Immature natural killer cell (primary cell): ENCODE results near the gene FAM13A. TPM values are rescaled to one million over a fixed set of nuclear protein-coding genes. Genes with fewer than 3 reads are reported as not detected.
A peak's percentile ranks its signal among the peaks of the same experiment; 100 is the strongest.
"Not testable (repeated sequence)": the region's sequence is repeated elsewhere in the genome, so short reads cannot be mapped to it uniquely, and the experiment has no call there.

Source experiments
- DNase-seq, 3 donors: peaks; one replicate each; pipeline ENCODE4 v3.0.0; 2022; ENCODE audit warnings: mixed read lengths in 1 of 3
- H3K27ac Mint-ChIP-seq, 6 donors: one replicate each; pipeline ENCODE4 v1.8.0; 2020; ENCODE audit warnings: mixed read lengths in 6 of 6, mild to moderate bottlenecking in 5 of 6, inconsistent platforms in 4 of 6, moderate library complexity in 3 of 6
- H3K27me3 Mint-ChIP-seq, 3 donors: one replicate each; pipeline ENCODE4 v1.8.0; 2020 to 2021; ENCODE audit warnings: low read depth in 3 of 3, mild to moderate bottlenecking in 3 of 3, mixed read lengths in 3 of 3, moderate library complexity in 3 of 3, inconsistent platforms in 1 of 3
- H3K36me3 Mint-ChIP-seq, 3 donors: one replicate each; pipeline ENCODE4 v1.8.0; 2020; ENCODE audit warnings: mixed read lengths in 3 of 3, inconsistent platforms in 2 of 3, mild to moderate bottlenecking in 2 of 3
- H3K4me1 Mint-ChIP-seq, 2 donors: one replicate each; pipeline ENCODE4 v1.8.0; 2020; ENCODE audit warnings: inconsistent platforms in 2 of 2, mild to moderate bottlenecking in 2 of 2, mixed read lengths in 2 of 2, moderate library complexity in 1 of 2
- H3K4me3 Mint-ChIP-seq, 5 donors: one replicate each; pipeline ENCODE4 v1.8.0; 2020; ENCODE audit warnings: mild to moderate bottlenecking in 5 of 5, mixed read lengths in 5 of 5, inconsistent platforms in 3 of 5, moderate library complexity in 3 of 5
- H3K9me3 Mint-ChIP-seq, 6 donors: one replicate each; pipeline ENCODE4 v1.8.0; 2020; ENCODE audit warnings: mild to moderate bottlenecking in 6 of 6, mixed read lengths in 6 of 6, inconsistent platforms in 4 of 6, moderate library complexity in 3 of 6
- polyA plus RNA-seq, 3 donors: library from polyadenylated mRNA; unstranded; fragments of 300-500 nt; fragmentation: Illumina TruSeq; gene quantifications; one replicate each; pipeline ENCODE4 v1.2.3, GENCODE V29; 2021

Gene FAM13A
- polyA plus RNA-seq, 3 donors from 2014 or later, result 1.5 to 3.4 (median 1.7) TPM

GRCh38 chr4:89026542-89026941, 30.4 kb downstream of the FAM13A start:
- H3K4me1 Mint-ChIP-seq, result no peaks in the 10 kb centered on the region
- DNase-seq, result no peak
- no peak overlapping the region for H3K4me3 Mint-ChIP-seq
- no peaks in the 10 kb centered on the region for H3K36me3 Mint-ChIP-seq
- H3K9me3 Mint-ChIP-seq, result no peaks in the 10 kb centered on the region
- H3K27ac Mint-ChIP-seq, result no peak overlapping the region
- peaks cover 0 to 3% (median 0%) of the 10 kb centered on the region in 3 donors for H3K27me3 Mint-ChIP-seq

DNA sequence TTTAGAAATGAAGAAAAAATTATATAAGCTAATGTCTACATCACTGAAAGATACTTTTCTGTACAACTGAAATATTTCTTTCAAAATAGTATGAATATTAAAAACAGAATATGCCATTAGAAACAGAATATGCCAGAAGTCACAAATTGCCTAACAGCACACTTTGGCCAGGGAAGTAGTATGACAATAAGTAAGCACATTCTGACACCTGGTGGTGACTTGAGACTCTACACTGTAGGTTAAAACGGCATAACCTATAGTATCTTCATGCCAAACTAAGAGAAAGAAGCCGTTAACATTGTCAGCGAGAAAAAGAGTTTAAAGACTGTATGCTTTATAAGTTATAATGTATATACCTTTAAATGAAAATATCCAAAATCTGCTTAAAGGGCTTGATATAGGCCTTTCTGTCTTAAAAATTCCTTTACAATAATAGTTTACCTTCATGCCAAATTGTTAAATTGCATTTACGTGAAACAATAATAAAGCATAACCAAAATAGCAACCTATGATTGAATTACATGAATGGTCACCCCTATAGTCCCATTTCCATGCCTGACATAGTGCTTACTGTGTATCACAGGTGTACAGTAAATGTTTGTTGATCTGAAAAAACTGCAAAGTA, 32.8 kb downstream of the FAM13A start:
- Mint-ChIP-seq H3K27me3 (peaks cover 0 to 3% (median 0%) of the 10 kb centered on the region in 3 donors), H3K27ac (no peak overlapping the region), H3K4me1 (no peaks in the 10 kb centered on the region), H3K9me3 (no peaks in the 10 kb centered on the region), H3K4me3 (no peak overlapping the region), H3K36me3 (no peaks in the 10 kb centered on the region)
- DNase-seq, result peak; percentile 49 to 58 (median 56)

DNA sequence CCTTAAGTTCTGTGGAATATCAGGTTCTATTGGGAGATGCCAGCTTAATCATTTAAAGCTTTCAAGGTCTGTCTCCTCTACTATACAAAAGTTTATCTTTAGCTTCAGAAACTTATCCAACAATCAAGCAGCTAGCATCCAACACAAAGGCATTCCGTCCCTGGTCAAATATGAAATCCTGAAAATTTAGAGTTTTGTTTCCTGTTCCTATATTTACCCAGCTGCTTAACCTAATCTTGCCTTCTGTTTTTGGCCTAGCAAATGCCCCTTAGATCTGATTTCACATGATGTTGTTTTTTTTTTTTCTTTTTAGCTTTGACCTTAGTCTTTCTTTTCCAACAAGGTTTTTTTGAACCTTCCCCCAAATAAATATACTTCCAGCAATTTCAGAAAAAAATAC, 33.8 kb downstream of the FAM13A start:
- Mint-ChIP-seq H3K36me3 (no peaks in the 10 kb centered on the region), H3K4me1 (no peaks in the 10 kb centered on the region), H3K27me3 (no peaks in the 10 kb centered on the region), H3K27ac (peak overlapping the region in 1 of 6 donors; percentile 68), H3K9me3 (no peaks in the 10 kb centered on the region), H3K4me3 (no peak overlapping the region)
- no peak for DNase-seq

DNA sequence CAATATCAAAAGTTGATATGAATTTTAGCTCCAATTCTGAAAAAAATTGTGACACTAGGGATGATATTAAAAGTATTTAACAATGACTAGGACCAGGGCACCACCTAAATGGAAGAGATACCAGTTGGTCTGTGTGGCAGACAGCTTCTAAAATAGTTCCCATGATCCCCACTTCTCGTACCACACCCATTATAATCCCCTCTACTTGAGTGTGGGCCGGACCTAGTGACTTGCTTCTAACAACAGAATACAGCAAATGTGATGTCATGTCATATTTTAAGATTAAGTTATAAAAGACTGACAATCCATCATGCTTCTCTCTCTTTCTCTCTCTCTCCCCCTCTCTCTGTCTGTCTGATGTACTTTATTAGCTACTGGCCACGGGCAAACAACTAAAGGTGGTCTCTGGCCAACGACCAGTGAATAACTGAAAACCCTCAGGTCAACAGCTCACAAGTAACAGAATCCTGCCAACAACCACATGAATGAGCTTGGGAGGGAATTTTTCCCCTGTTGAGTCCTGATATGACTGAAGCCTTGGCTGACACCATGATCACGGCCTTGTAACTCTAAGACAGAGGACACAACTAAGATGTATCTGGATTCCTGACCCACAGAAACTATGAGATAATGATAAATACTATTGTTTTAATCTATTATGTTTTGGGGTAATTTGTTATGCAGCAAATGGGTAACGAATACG, 34.4 kb downstream of the FAM13A start:
- Mint-ChIP-seq H3K27ac (no peak overlapping the region), H3K36me3 (no peaks in the 10 kb centered on the region), H3K9me3 (no peaks in the 10 kb centered on the region), H3K4me1 (no peaks in the 10 kb centered on the region), H3K4me3 (no peak overlapping the region), H3K27me3 (no peaks in the 10 kb centered on the region)
- no peak for DNase-seq

DNA sequence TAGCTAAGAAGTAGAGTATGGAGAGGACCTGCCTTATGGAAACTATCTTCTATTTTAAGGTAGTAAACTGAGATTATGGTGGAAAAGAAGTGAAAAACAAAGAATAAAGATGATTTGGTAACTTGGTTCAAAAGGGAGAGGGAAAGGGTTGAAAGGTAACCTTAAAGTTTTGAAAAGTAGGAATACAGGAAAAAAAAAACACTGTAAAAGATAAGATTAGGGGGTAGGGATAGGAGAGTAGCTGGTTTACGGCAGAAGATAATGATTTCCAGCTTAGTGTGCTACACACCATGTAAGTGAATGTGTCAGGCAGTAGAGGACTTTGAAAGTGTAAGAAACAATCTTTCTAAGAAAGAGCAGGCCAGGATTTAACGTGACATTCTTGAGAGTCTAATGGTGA, 35.3 kb downstream of the FAM13A start:
- Mint-ChIP-seq H3K36me3 (no peaks in the 10 kb centered on the region), H3K27ac (no peak overlapping the region), H3K9me3 (no peaks in the 10 kb centered on the region), H3K4me3 (no peak overlapping the region), H3K4me1 (no peaks in the 10 kb centered on the region), H3K27me3 (no peaks in the 10 kb centered on the region)
- DNase-seq, result no peak

GRCh38 chr4:89021062-89021461, 35.9 kb downstream of the FAM13A start:
- no peaks in the 10 kb centered on the region for H3K9me3 Mint-ChIP-seq
- DNase-seq, result no peak
- no peak overlapping the region for H3K27ac Mint-ChIP-seq
- no peaks in the 10 kb centered on the region for H3K27me3 Mint-ChIP-seq
- H3K4me1 Mint-ChIP-seq, result no peaks in the 10 kb centered on the region
- no peaks in the 10 kb centered on the region for H3K36me3 Mint-ChIP-seq
- H3K4me3 Mint-ChIP-seq, result no peak overlapping the region

DNA sequence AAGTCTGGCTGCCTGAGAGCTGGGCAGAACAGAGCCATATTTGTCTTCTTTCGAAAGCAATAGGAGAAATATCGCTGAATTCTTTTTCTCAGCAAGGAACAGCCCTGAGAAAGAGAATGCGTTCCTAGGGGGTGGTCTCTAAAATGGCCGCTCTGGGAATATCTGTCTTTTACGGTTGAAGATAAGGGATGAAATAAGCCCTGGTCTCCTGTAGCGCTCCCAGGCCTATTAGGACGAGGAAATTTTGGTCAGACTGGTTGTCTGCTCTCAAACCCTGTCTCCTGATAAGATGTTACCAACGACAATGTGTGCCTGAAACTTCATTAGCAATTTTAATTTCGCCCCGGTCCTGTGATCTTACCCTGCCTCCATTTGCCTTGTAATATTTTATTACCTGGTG, 42.1 kb downstream of the FAM13A start:
- not testable (repeated sequence) for H3K4me1 Mint-ChIP-seq, H3K27ac Mint-ChIP-seq, H3K27me3 Mint-ChIP-seq, DNase-seq, H3K36me3 Mint-ChIP-seq, H3K4me3 Mint-ChIP-seq
- peaks cover 0 to 15% (median 12%) of the 10 kb centered on the region in 6 donors for H3K9me3 Mint-ChIP-seq

DNA sequence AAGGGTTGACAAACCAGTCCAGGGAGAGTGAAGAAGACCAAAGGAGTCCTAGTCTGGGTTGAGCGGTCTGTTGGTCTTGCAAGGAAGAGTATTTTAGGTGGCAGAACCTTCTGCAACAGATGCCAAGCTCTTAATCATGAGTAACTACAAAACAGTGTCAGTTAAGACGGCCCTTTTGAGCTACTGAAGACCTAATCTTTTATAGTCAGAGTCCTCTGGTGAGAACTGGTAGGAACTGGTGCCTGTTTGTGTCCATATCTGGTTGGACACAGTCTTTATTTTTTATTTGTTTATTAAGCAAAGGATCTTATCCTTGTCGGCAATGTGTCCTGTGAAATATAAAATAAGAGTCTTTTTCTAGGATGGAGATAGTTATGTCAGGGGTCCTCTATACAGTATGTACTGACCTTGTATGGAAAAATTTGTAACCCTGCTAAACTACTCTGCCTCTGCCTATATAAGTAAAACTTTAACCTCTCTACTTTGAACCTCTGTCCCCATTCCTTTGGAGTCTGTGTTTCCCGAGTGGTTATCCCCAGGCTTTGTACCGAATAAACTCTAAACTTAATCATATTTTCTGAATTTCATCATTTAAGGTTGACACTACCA, 47.1 kb downstream of the FAM13A start:
- peaks cover 2 to 8% (median 5%) of the 10 kb centered on the region in 6 donors for H3K9me3 Mint-ChIP-seq

GRCh38 chr4:89009115-89009514, 47.9 kb downstream of the FAM13A start:
- H3K4me3 Mint-ChIP-seq, result no peak overlapping the region
- H3K9me3 Mint-ChIP-seq, result peaks cover 0 to 2% (median 0%) of the 10 kb centered on the region in 6 donors
- no peaks in the 10 kb centered on the region for H3K4me1 Mint-ChIP-seq
- H3K36me3 Mint-ChIP-seq, result no peaks in the 10 kb centered on the region
- DNase-seq, result no peak
- H3K27me3 Mint-ChIP-seq, result peaks cover 0 to 4% (median 2%) of the 10 kb centered on the region in 3 donors
- no peak overlapping the region for H3K27ac Mint-ChIP-seq

More for the DNA sequence above, 47.1 kb downstream of the FAM13A start:
- H3K36me3 Mint-ChIP-seq, result no peaks in the 10 kb centered on the region
- no peak for DNase-seq
- no peak overlapping the region for H3K27ac Mint-ChIP-seq
- no peak overlapping the region for H3K4me3 Mint-ChIP-seq
- H3K4me1 Mint-ChIP-seq, result no peaks in the 10 kb centered on the region
- H3K27me3 Mint-ChIP-seq, result peaks cover 0 to 2% (median 0%) of the 10 kb centered on the region in 3 donors

DNA sequence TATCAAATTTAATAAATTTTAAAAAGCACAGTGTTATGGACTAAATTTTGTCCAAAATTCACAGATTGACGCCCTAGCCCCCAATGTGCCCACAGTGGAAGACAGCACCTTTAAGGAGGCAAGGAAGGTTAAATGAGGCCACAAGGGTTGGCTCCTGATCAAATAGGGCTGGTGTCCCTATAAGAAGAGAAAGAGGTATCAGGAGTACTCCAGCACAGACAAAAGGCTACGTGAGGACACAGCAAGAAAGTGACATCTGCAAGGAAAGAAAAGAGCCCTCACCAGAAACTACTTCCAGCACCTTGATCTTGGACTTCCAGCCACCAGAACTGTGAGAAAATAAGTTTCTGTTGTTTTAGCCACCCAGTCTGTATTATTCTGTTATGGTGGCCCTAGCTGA, 48.8 kb downstream of the FAM13A start:
- H3K9me3 Mint-ChIP-seq, result peaks cover 0 to 2% (median 0%) of the 10 kb centered on the region in 6 donors
- no peak overlapping the region for H3K4me3 Mint-ChIP-seq
- H3K4me1 Mint-ChIP-seq, result no peaks in the 10 kb centered on the region
- H3K27me3 Mint-ChIP-seq, result peaks cover 0 to 4% (median 2%) of the 10 kb centered on the region in 3 donors
- no peaks in the 10 kb centered on the region for H3K36me3 Mint-ChIP-seq
- no peak overlapping the region for H3K27ac Mint-ChIP-seq
- DNase-seq, result no peak

DNA sequence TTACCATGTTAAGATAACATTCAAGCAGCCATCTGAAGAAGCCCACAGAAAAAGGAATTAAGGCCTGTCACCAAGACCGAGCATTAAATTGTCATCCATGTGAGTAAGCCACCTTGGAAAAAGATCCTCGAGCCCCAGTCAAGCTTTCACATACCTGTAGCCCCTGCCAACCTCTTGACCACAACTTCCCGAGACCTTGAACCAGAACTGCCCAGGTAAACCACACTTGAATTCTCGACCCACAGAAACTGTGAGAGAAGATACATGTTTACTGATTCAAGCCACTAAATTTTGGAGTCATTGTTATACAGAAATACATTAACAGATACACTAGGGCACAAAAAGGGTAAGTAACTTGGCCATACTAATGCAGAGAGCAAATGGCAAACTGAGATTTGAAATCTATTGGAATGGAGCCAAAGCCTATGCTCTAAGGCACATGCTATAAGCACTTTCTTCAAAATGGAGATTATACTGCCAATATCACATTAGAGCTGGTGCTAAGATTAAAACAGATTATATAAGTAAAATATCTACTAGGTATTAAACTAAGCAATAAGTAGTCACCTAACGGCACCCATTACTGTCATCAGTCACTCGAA, 49.5 kb downstream of the FAM13A start:
- no peak overlapping the region for H3K4me3 Mint-ChIP-seq
- H3K27me3 Mint-ChIP-seq, result peaks cover 0 to 4% (median 2%) of the 10 kb centered on the region in 3 donors
- H3K36me3 Mint-ChIP-seq, result no peaks in the 10 kb centered on the region
- H3K4me1 Mint-ChIP-seq, result no peaks in the 10 kb centered on the region
- H3K27ac Mint-ChIP-seq, result no peak overlapping the region
- no peak for DNase-seq
- peaks cover 0 to 2% (median 0%) of the 10 kb centered on the region in 6 donors for H3K9me3 Mint-ChIP-seq

DNA sequence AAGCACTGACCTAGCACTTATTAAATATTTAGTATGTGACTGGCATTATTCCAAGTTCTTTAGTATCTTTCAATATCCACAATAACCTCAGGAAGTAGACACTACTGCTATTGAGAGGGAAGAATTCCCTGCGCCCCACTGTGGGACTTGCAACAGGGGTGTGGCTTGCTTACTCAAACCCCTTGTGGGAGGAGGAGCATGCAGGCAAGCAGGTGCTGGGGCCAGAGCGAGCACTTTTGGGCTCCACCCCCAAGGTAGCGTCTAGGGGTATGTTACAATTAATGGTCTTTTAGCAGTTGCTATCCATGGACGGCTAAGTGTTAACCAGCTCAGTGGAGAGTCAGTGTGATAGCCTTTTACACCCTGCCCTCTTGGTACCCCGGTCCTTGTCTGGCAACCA, 50.7 kb downstream of the FAM13A start:
- Mint-ChIP-seq H3K27ac (no peak overlapping the region), H3K4me3 (no peak overlapping the region), H3K36me3 (no peaks in the 10 kb centered on the region), H3K9me3 (peaks cover 0 to 2% (median 0%) of the 10 kb centered on the region in 6 donors), H3K27me3 (peaks cover 0 to 4% (median 2%) of the 10 kb centered on the region in 3 donors), H3K4me1 (no peaks in the 10 kb centered on the region)
- no peak for DNase-seq

GRCh38 chr4:89005066-89005465, 51.9 kb downstream of the FAM13A start:
- not testable (repeated sequence) for H3K4me1 Mint-ChIP-seq, H3K27me3 Mint-ChIP-seq, H3K36me3 Mint-ChIP-seq, H3K4me3 Mint-ChIP-seq, DNase-seq, H3K27ac Mint-ChIP-seq, H3K9me3 Mint-ChIP-seq
